ENCODE results near the gene ATP6V1G1. TPM values are rescaled to one million over a fixed set of nuclear protein-coding genes. Genes with fewer than 3 reads are reported as not detected.

The ATP6V1G1 gene
- total RNA-seq, 2 experiments from 2014 or later, result 99.0 to 117 TPM

DNA sequence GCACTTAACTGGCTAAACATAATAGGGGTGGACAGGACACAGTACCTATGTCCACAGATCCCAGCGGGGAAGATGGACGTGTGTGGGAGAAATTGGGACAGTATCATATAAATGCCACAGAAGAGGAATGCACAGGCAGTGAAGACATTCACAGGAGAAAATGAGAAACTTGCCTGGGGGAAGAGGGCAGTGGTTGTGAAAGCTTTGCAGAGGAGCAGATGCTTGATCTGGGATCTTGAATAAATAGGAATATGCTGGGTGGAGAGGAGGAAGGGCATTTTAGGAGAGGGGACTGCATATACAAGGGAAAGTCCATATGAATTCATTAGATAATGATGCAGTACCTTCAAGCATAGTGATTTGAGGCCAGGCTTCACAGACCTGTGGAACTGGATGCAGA is 37.1 kb downstream of the ATP6V1G1 start:
- Histone ChIP-seq H3K36me3 (ENCODE audit: insufficient read depth, low read length) (peaks cover 90% of the 10 kb centered on the region), H2AFZ (ENCODE audit: low read length) (no peak overlapping the region), H3K79me2 (ENCODE audit: insufficient read depth, low read depth, low read length) (peaks cover 16% of the 10 kb centered on the region), H3K27ac (ENCODE audit: low read depth, low read length, poor library complexity, severe bottlenecking) (no peak overlapping the region), H3K9me3 (ENCODE audit: low read length) (no peaks in the 10 kb centered on the region), H4K20me1 (ENCODE audit: insufficient read depth, low read length) (no peaks in the 10 kb centered on the region), H3K4me3 (ENCODE audit: low read depth, low read length, poor library complexity, severe bottlenecking) (no peak overlapping the region), H3K9me2 (ENCODE audit: insufficient read depth, low read length) (no peaks in the 10 kb centered on the region), H3K4me2 (ENCODE audit: low read length) (no peak overlapping the region), H3K4me1 (ENCODE audit: insufficient read depth, low read length, poor library complexity, severe bottlenecking) (peaks cover 2% of the 10 kb centered on the region)
- DNase-seq (ENCODE audit: low spot score), result no peak
- TF ChIP-seq, protein P1, sequence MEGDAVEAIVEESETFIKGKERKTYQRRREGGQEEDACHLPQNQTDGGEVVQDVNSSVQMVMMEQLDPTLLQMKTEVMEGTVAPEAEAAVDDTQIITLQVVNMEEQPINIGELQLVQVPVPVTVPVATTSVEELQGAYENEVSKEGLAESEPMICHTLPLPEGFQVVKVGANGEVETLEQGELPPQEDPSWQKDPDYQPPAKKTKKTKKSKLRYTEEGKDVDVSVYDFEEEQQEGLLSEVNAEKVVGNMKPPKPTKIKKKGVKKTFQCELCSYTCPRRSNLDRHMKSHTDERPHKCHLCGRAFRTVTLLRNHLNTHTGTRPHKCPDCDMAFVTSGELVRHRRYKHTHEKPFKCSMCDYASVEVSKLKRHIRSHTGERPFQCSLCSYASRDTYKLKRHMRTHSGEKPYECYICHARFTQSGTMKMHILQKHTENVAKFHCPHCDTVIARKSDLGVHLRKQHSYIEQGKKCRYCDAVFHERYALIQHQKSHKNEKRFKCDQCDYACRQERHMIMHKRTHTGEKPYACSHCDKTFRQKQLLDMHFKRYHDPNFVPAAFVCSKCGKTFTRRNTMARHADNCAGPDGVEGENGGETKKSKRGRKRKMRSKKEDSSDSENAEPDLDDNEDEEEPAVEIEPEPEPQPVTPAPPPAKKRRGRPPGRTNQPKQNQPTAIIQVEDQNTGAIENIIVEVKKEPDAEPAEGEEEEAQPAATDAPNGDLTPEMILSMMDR (conservative IDR thresholded peaks at IDR 0.05; ENCODE audit: low read length), result no peak
- no peak for TF ChIP-seq EZH2phosphoT487 (IDR thresholded peaks at IDR 0.05; ENCODE audit: borderline replicate concordance, low read depth, low read length)
- POLR2A ChIA-PET, result interaction anchor here (0.7 kb wide), 1 partner anchor 35 kb away, joined by 3 read pairs; no protein-coding TSS in a partner anchor
- no TSS peak for BruUV-seq (replicated peaks)
- CTCF ChIA-PET (ENCODE audit: unreplicated experiment), result no interaction called here
- intact Hi-C loops (cut with micrococcal nuclease; ENCODE audit: unreplicated experiment), result no loop called here

DNA sequence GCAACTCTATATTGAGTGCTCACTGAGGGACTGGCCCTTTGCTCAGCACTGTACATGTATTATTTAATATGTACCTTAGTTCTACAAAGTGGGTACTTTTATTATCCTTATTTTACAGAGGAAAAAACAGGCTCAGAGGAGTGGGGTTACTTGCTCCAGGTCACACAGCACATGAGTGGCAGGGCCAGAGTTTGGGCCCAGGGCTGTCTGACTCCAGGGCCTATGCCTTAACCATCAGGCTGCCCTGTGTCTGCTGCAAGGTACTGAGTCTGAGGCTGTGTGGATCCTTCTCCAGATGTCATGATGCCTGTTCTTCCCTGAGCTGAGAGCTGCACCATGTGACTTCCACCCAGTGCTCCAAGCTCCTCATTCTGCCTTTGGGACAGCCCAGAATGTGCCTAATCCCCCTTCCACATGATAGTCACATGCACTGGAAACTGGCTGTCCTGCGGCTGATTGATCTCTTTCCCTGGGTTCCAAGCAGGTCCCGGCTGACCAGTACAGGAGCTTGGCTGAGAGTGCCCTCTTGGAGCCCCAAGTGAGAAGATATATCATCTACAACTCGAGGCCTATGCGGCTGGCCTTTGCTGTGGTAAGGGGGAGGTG is 38.9 kb downstream of the ATP6V1G1 start:
- H3K9me2 ChIP-seq (ENCODE audit: insufficient read depth, low read length), result no peaks in the 10 kb centered on the region
- POLR2A ChIA-PET, result no interaction called here

DNA sequence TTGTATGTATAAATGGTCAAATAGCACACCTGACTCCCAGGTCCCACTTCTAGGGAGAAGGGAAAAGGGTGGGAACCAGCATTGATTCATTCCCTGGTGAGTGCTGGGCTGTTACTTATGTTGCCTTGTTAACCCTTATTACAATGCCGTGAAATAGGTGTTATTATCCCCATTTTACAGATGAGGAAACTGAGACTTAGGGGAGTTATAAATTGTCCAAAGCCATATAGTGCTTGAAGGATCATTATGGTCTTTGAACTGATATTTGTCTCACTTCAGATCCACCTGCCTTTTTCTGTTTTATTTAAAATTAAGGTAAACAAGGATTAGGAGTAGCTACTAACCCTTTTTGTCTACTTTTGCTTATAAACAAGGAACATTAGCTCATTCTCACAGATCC is 40.0 kb downstream of the ATP6V1G1 start:
- BruUV-seq (replicated peaks), result no TSS peak
- Histone ChIP-seq H3K4me2 (ENCODE audit: low read length) (no peak overlapping the region), H3K4me3 (ENCODE audit: low read depth, low read length, poor library complexity, severe bottlenecking) (no peak overlapping the region), H3K27ac (ENCODE audit: low read depth, low read length, poor library complexity, severe bottlenecking) (no peak overlapping the region), H3K36me3 (ENCODE audit: insufficient read depth, low read length) (peaks cover 93% of the 10 kb centered on the region), H3K4me1 (ENCODE audit: insufficient read depth, low read length, poor library complexity, severe bottlenecking) (no peaks in the 10 kb centered on the region), H4K20me1 (ENCODE audit: insufficient read depth, low read length) (no peaks in the 10 kb centered on the region), H3K79me2 (ENCODE audit: insufficient read depth, low read depth, low read length) (no peaks in the 10 kb centered on the region), H2AFZ (ENCODE audit: low read length) (no peak overlapping the region), H3K9me3 (ENCODE audit: low read length) (no peaks in the 10 kb centered on the region), H3K9me2 (ENCODE audit: insufficient read depth, low read length) (no peaks in the 10 kb centered on the region)
- TF ChIP-seq, protein P1 (conservative IDR thresholded peaks at IDR 0.05; ENCODE audit: low read length), result no peak
- no peak for TF ChIP-seq EZH2phosphoT487 (IDR thresholded peaks at IDR 0.05; ENCODE audit: borderline replicate concordance, low read depth, low read length)
- ChIA-PET POLR2A (no interaction called here), CTCF (ENCODE audit: unreplicated experiment) (no interaction called here)
- no peak for DNase-seq (ENCODE audit: low spot score)
- intact Hi-C loops (cut with micrococcal nuclease; ENCODE audit: unreplicated experiment), result no loop called here

More for the DNA sequence above, 38.9 kb downstream of the ATP6V1G1 start:
- Histone ChIP-seq H3K27ac (ENCODE audit: low read depth, low read length, poor library complexity, severe bottlenecking) (no peak overlapping the region), H3K4me1 (ENCODE audit: insufficient read depth, low read length, poor library complexity, severe bottlenecking) (no peaks in the 10 kb centered on the region), H3K4me2 (ENCODE audit: low read length) (no peak overlapping the region), H3K9me3 (ENCODE audit: low read length) (no peaks in the 10 kb centered on the region), H2AFZ (ENCODE audit: low read length) (no peak overlapping the region), H3K36me3 (ENCODE audit: insufficient read depth, low read length) (peaks cover 93% of the 10 kb centered on the region), H3K79me2 (ENCODE audit: insufficient read depth, low read depth, low read length) (no peaks in the 10 kb centered on the region; the same call in 1 of the 2 replicates), H3K4me3 (ENCODE audit: low read depth, low read length, poor library complexity, severe bottlenecking) (no peak overlapping the region), H4K20me1 (ENCODE audit: insufficient read depth, low read length) (no peaks in the 10 kb centered on the region)
- intact Hi-C loops (cut with micrococcal nuclease; ENCODE audit: unreplicated experiment), result no loop called here
- DNase-seq (ENCODE audit: low spot score), result no peak
- no TSS peak for BruUV-seq (replicated peaks)
- TF ChIP-seq, protein P1 (conservative IDR thresholded peaks at IDR 0.05; ENCODE audit: low read length), result no peak
- no peak for TF ChIP-seq EZH2phosphoT487 (IDR thresholded peaks at IDR 0.05; ENCODE audit: borderline replicate concordance, low read depth, low read length)
- CTCF ChIA-PET (ENCODE audit: unreplicated experiment), result no interaction called here

All from OCI-LY7 (cell line).